ENCODE measurements around the gene CACNA1C. TPM values are rescaled to one million over a fixed set of nuclear protein-coding genes. Genes with fewer than 3 reads are reported as not detected.

Gene CACNA1C
- polyA plus RNA-seq, 1 of the 3 experiments (the other 2 are of a cell fraction), result 1.5 TPM

- H3K27me3 ChIP-seq (ENCODE audit: insufficient read depth), result no peaks in the 10 kb centered on the region
- peaks cover 5% of the 10 kb centered on the region; the same call in 1 of the 2 replicates for H4K20me1 ChIP-seq (ENCODE audit: insufficient read depth)
- no peak for DNase-seq
- H3K27ac ChIP-seq (ENCODE audit: low read depth in 2 of 2, low read length in 1 of 2), result no peak overlapping the region
- H2AFZ ChIP-seq (ENCODE audit: low read depth), result no peak overlapping the region
- ChIA-PET POLR2A (no interaction called here), CTCF (no interaction called here)
- H3K4me1 ChIP-seq (ENCODE audit: control insufficient read depth in 1 of 2, insufficient read depth in 2 of 2, low read depth in 1 of 2, low read length in 1 of 2), result peaks cover 0 to 14% of the 10 kb centered on the region in 2 experiments; a peak in 1 of 4 replicates
- no peak for TF ChIP-seq MEF2A (IDR thresholded peaks at IDR 0.05; ENCODE audit: borderline replicate concordance, low read depth)
- no peak for TF ChIP-seq RXRA (IDR thresholded peaks at IDR 0.05; ENCODE audit: borderline replicate concordance, low read depth)
- TF ChIP-seq USF2 (IDR thresholded peaks at IDR 0.05; ENCODE audit: borderline replicate concordance, low read depth, low read length), result no peak
- no peak for TF ChIP-seq IRF3 (IDR thresholded peaks at IDR 0.05; ENCODE audit: low read depth, low read length)
- TF ChIP-seq EP300 (IDR thresholded peaks at IDR 0.05; ENCODE audit: borderline replicate concordance in 1 of 2, low read depth in 1 of 2, low read length in 1 of 2), result no peak
- TF ChIP-seq MXI1 (IDR thresholded peaks at IDR 0.05; ENCODE audit: low read depth, low read length), result no peak
- TF ChIP-seq GABPA (IDR thresholded peaks at IDR 0.05; ENCODE audit: low read depth), result no peak
- no peak for TF ChIP-seq YY1 (IDR thresholded peaks at IDR 0.05; ENCODE audit: low read depth)
- TF ChIP-seq, protein P1, sequence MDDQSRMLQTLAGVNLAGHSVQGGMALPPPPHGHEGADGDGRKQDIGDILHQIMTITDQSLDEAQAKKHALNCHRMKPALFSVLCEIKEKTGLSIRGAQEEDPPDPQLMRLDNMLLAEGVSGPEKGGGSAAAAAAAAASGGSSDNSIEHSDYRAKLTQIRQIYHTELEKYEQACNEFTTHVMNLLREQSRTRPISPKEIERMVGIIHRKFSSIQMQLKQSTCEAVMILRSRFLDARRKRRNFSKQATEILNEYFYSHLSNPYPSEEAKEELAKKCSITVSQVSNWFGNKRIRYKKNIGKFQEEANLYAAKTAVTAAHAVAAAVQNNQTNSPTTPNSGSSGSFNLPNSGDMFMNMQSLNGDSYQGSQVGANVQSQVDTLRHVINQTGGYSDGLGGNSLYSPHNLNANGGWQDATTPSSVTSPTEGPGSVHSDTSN (IDR thresholded peaks at IDR 0.05), result no peak
- TF ChIP-seq CHD2 (IDR thresholded peaks at IDR 0.05; ENCODE audit: low read length, partially characterized antibody), result no peak
- no peak for TF ChIP-seq ELF1 (IDR thresholded peaks at IDR 0.05)
- no peak for TF ChIP-seq TAF1 (IDR thresholded peaks at IDR 0.05; ENCODE audit: borderline replicate concordance, low read depth, low read length)
- H3K9me3 ChIP-seq, result no peaks in the 10 kb centered on the region
- no peak overlapping the region for H3K4me2 ChIP-seq
- no peaks in the 10 kb centered on the region for H3K9me2 ChIP-seq
- H3F3A ChIP-seq (replicated peaks; ENCODE audit: insufficient read depth), result no peaks in the 10 kb centered on the region
- 36% methylated on average over 3 of the region's 5 CpGs for WGBS (ENCODE audit: low lambda C conversion rate)
- H3K9ac ChIP-seq, result no peak overlapping the region
- H3K36me3 ChIP-seq (replicated peaks in 1 of 2; ENCODE audit: control insufficient read depth in 1 of 2, insufficient read depth in 2 of 2, low read length in 1 of 2), result no peaks in the 10 kb centered on the region
- H3K79me2 ChIP-seq (ENCODE audit: insufficient read depth), result no peaks in the 10 kb centered on the region
- no peak overlapping the region for H3K4me3 ChIP-seq (ENCODE audit: low read depth in 2 of 2, low read length in 1 of 2)
Measured at GRCh38 chr12:2110127-2110526, 57.3 kb downstream of the CACNA1C start.

- no peaks in the 10 kb centered on the region for H3K79me2 ChIP-seq (ENCODE audit: insufficient read depth)
- H3K4me1 ChIP-seq (ENCODE audit: control insufficient read depth in 1 of 2, insufficient read depth in 2 of 2, low read depth in 1 of 2, low read length in 1 of 2), result peaks cover 0 to 14% of the 10 kb centered on the region in 2 experiments; a peak in 1 of 4 replicates
- WGBS (ENCODE audit: low lambda C conversion rate), result 79% methylated on average over 12 of the region's 16 CpGs
- H4K20me1 ChIP-seq (ENCODE audit: insufficient read depth), result peaks cover 5% of the 10 kb centered on the region; the same call in 1 of the 2 replicates
- no peaks in the 10 kb centered on the region for H3K9me3 ChIP-seq
- no peaks in the 10 kb centered on the region for H3K9me2 ChIP-seq
- no peaks in the 10 kb centered on the region for H3K36me3 ChIP-seq (replicated peaks in 1 of 2; ENCODE audit: control insufficient read depth in 1 of 2, insufficient read depth in 2 of 2, low read length in 1 of 2)
- H3K4me3 ChIP-seq (ENCODE audit: low read depth in 2 of 2, low read length in 1 of 2), result no peak overlapping the region
- H3K27me3 ChIP-seq (ENCODE audit: insufficient read depth), result no peaks in the 10 kb centered on the region
- DNase-seq, result no peak
- H3K27ac ChIP-seq (ENCODE audit: low read depth in 2 of 2, low read length in 1 of 2), result no peak overlapping the region
- no peak overlapping the region for H3K9ac ChIP-seq
- no peak overlapping the region for H2AFZ ChIP-seq (ENCODE audit: low read depth)
- no peak overlapping the region for H3K4me2 ChIP-seq
- CTCF ChIA-PET, result interaction anchor here (1.2 kb wide), 1 partner anchor 51 kb away, joined by 3 read pairs; no protein-coding TSS in a partner anchor
- no peaks in the 10 kb centered on the region for H3F3A ChIP-seq (replicated peaks; ENCODE audit: insufficient read depth)
- POLR2A ChIA-PET, result no interaction called here
- TF ChIP-seq EP300 (IDR thresholded peaks at IDR 0.05; ENCODE audit: borderline replicate concordance in 1 of 2, low read depth in 1 of 2, low read length in 1 of 2) (no peak), FOSL2 (IDR thresholded peaks at IDR 0.05; ENCODE audit: borderline replicate concordance, low read depth) (no peak), MAX (IDR thresholded peaks at IDR 0.05; ENCODE audit: low read depth) (no peak), USF1 (IDR thresholded peaks at IDR 0.05; ENCODE audit: borderline replicate concordance, low read depth) (no peak), POLR2AphosphoS5 (IDR thresholded peaks at IDR 0.05; ENCODE audit: low read depth, low read length) (no peak), FOXM1 (IDR thresholded peaks at IDR 0.05; ENCODE audit: low read depth) (no peak), TCF12 (IDR thresholded peaks at IDR 0.05) (no peak), NFIC (IDR thresholded peaks at IDR 0.05; ENCODE audit: borderline replicate concordance) (no peak)
- TF ChIP-seq, protein P1 (IDR thresholded peaks at IDR 0.05), result no peak
- TF ChIP-seq, protein P2, sequence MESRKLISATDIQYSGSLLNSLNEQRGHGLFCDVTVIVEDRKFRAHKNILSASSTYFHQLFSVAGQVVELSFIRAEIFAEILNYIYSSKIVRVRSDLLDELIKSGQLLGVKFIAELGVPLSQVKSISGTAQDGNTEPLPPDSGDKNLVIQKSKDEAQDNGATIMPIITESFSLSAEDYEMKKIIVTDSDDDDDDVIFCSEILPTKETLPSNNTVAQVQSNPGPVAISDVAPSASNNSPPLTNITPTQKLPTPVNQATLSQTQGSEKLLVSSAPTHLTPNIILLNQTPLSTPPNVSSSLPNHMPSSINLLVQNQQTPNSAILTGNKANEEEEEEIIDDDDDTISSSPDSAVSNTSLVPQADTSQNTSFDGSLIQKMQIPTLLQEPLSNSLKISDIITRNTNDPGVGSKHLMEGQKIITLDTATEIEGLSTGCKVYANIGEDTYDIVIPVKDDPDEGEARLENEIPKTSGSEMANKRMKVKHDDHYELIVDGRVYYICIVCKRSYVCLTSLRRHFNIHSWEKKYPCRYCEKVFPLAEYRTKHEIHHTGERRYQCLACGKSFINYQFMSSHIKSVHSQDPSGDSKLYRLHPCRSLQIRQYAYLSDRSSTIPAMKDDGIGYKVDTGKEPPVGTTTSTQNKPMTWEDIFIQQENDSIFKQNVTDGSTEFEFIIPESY (IDR thresholded peaks at IDR 0.05; ENCODE audit: borderline replicate concordance, low read depth), result no peak
Measured at GRCh38 chr12:2110849-2111566, 58.2 kb downstream of the CACNA1C start.
